K562 (cell line): ENCODE data around the gene ADAMTS14. TPM values are rescaled to one million over a fixed set of nuclear protein-coding genes. Genes with fewer than 3 reads are reported as not detected.

ENCODE experiments used
- ATAC-seq: fragments of 200-7000 bp; cut with Tn5 transposase; 3 replicates; pipeline ENCODE4 v1.9.1; 2020; ENCODE audit warnings: moderate library complexity
- BruUV-seq: library from RNA; stranded (reverse); fragments of 400-500 nt; replicated peaks from 2 replicates; lab custom pipeline; 2021; lab: Mats Ljungman, UMichigan
- CTCF ChIA-PET: fragments of 300-600 bp; formaldehyde crosslinking; extraction: SDS; loops from one replicate; lab custom pipeline; 2021; ENCODE audit warnings: low intra/inter-chr PET ratio; lab: Yijun Ruan, JAX
- POLR2A ChIA-PET: fragments of 300-600, 350-650 bp; sonication (Branson Sonifier 250); formaldehyde crosslinking; extraction: SDS; loops from one replicate; lab custom pipeline; 2021; ENCODE audit warnings: antibody characterized with exemption, inconsistent platforms; lab: Yijun Ruan, JAX
- DNase-seq, 4 experiments: peaks; one replicate each; pipeline versions ENCODE4 v3.0.0 to v3.0.0-alpha.2; 2011 to 2018; ENCODE audit warnings: low spot score in 3 of 4, mixed read lengths in 3 of 4; ENCODE audit errors: extremely low read depth in 1 of 4
- FAIRE-seq: peaks from 2 replicates; lab custom pipeline; 2011; peaks lifted over from hg19 to GRCh38; lab: Jason Lieb, UNC
- H2AFZ ChIP-seq: 2 replicates; pipeline ENCODE4 v1.6.0; 2011; ENCODE audit warnings: low read depth, low read length, control low read depth, inconsistent platforms
- H3K27ac ChIP-seq: fragments of 200-600 bp; 3 replicates; pipeline ENCODE4 v1.8.0; 2011; ENCODE audit warnings: low read depth, mild to moderate bottlenecking, control low read depth, inconsistent platforms, low read length, moderate library complexity, mixed read lengths; ENCODE audit errors: extremely low read depth
- H3K27me3 ChIP-seq, 2 experiments: fragments of 300-600 bp in 1 of 2; 2 replicates in 1 of 2; 3 replicates in 1 of 2; pipeline versions ENCODE4 v1.6.0 to v1.8.0; 2011; ENCODE audit warnings: inconsistent platforms in 2 of 2, low read length in 2 of 2, mild to moderate bottlenecking in 1 of 2, mixed read lengths in 1 of 2, moderate library complexity in 1 of 2; ENCODE audit not compliant: control insufficient read depth in 2 of 2, insufficient read depth in 2 of 2
- H3K36me3 ChIP-seq: fragments of 300-600 bp; 3 replicates; pipeline ENCODE4 v1.8.0; 2011; ENCODE audit warnings: mild to moderate bottlenecking, low read length, inconsistent platforms; ENCODE audit not compliant: control insufficient read depth, insufficient read depth
- H3K4me1 ChIP-seq, 2 experiments: fragments of 200-600 bp in 1 of 2; replicated peaks in 1 of 2; 2 replicates in 1 of 2; 3 replicates in 1 of 2; pipeline versions ENCODE4 v1.5.1 to v1.8.0; 2011; ENCODE audit warnings: inconsistent platforms in 2 of 2, low read length in 2 of 2, mild to moderate bottlenecking in 1 of 2, mixed read lengths in 1 of 2, moderate library complexity in 1 of 2; ENCODE audit not compliant: control insufficient read depth in 2 of 2, insufficient read depth in 2 of 2
- H3K4me2 ChIP-seq: 2 replicates; pipeline ENCODE4 v1.6.1; 2011; ENCODE audit warnings: low read length, control low read depth, inconsistent platforms, mixed read lengths; ENCODE audit not compliant: insufficient read depth
- H3K4me3 ChIP-seq: fragments of 200-600 bp; sonication (generic), shearing (Covaris generic); 2 replicates; pipeline ENCODE4 v1.5.1; 2016; ENCODE audit warnings: control low read depth, inconsistent platforms
- H3K79me2 ChIP-seq: fragments of 200-600 bp; 3 replicates; pipeline ENCODE4 v1.8.0; 2011; ENCODE audit warnings: low read length, inconsistent platforms; ENCODE audit not compliant: control insufficient read depth, insufficient read depth
- H3K9ac ChIP-seq, 2 experiments: 2 replicates each; pipeline versions ENCODE4 v1.6.0 to v1.6.1; 2011; ENCODE audit warnings: low read depth in 2 of 2, low read length in 2 of 2, control low read depth in 1 of 2, inconsistent platforms in 1 of 2, mild to moderate bottlenecking in 1 of 2, mixed read lengths in 1 of 2; ENCODE audit not compliant: insufficient read depth in 1 of 2
- H3K9me1 ChIP-seq: one replicate; pipeline ENCODE4 v1.6.0; 2011; ENCODE audit warnings: inconsistent platforms, mild to moderate bottlenecking, low read length, moderate library complexity; ENCODE audit not compliant: control insufficient read depth, insufficient read depth
- H3K9me3 ChIP-seq: replicated peaks from 2 replicates; pipeline ENCODE4 v1.5.1; 2011; ENCODE audit warnings: low read depth, low read length, inconsistent platforms; ENCODE audit not compliant: control insufficient read depth, insufficient read depth
- H4K20me1 ChIP-seq: replicated peaks from 2 replicates; pipeline ENCODE4 v1.6.1; 2011; ENCODE audit warnings: low read length, inconsistent platforms, mixed read lengths; ENCODE audit not compliant: control insufficient read depth, insufficient read depth
- CREBBP ChIP-seq: IDR thresholded peaks from one replicate; pipeline ENCODE4 v1.6.1; 2012; ENCODE audit warnings: low read depth, mild to moderate bottlenecking, control low read depth, inconsistent platforms, low read length
- HCFC1 ChIP-seq: IDR thresholded peaks from 2 replicates; pipeline ENCODE4 v1.6.1; 2012; ENCODE audit warnings: low read depth, low read length, improper control_type of control experiment
- MLX ChIP-seq, 2 experiments: fragments of 450-650 bp in 1 of 2; sonication (generic) in 1 of 2; formaldehyde crosslinking; conservative IDR thresholded peaks; 2 replicates each; pipeline versions ENCODE4 v1.4.0 to v1.8.1; 2020 to 2022; ENCODE audit warnings: mild to moderate bottlenecking in 1 of 2, missing genetic modification reagents in 1 of 2
- RBM25 ChIP-seq: fragments of 200-400 bp; formaldehyde crosslinking; IDR thresholded peaks from 2 replicates; pipeline ENCODE4 v1.6.1; 2018; ENCODE audit warnings: low read length, low read depth, moderate library complexity; ENCODE audit not compliant: severe bottlenecking
- SMARCA4 ChIP-seq: fragments of 450-650 bp; IDR thresholded peaks from 2 replicates; pipeline ENCODE4 v1.6.1; 2016
- TBL1XR1 ChIP-seq, 2 experiments: IDR thresholded peaks; 2 replicates each; pipeline ENCODE4 v1.6.1; 2012; ENCODE audit warnings: improper control_type of control experiment in 2 of 2, low read length in 2 of 2, mild to moderate bottlenecking in 1 of 2
- TCFL5 ChIP-seq: fragments of 250-450 bp; sonication (Bioruptor Pico); conservative IDR thresholded peaks from 2 replicates; pipeline ENCODE4 v1.6.1; 2021; ENCODE audit warnings: mild to moderate bottlenecking, moderate library complexity, matching md5 sums
- USF1 ChIP-seq: sonication (generic); formaldehyde crosslinking; IDR thresholded peaks from 2 replicates; pipeline ENCODE4 v1.9.0; 2022; ENCODE audit warnings: mild to moderate bottlenecking, missing genetic modification reagents
- ZFPM2 ChIP-seq: fragments of 250-450 bp; sonication (Bioruptor Pico); IDR thresholded peaks from 2 replicates; pipeline ENCODE4 v1.5.1; 2022; ENCODE audit warnings: mild to moderate bottlenecking
- ZKSCAN1 ChIP-seq: fragments of 150-350 bp; IDR thresholded peaks from 2 replicates; pipeline ENCODE4 v1.6.1; 2016; ENCODE audit warnings: low read depth, low read length
- ZNF280A ChIP-seq: fragments of 450-650 bp; IDR thresholded peaks from 2 replicates; pipeline ENCODE4 v1.6.1; 2018; ENCODE audit warnings: mild to moderate bottlenecking, low read depth; ENCODE audit not compliant: partially characterized antibody
- ZNF592 ChIP-seq: fragments of 450-650 bp; IDR thresholded peaks from 2 replicates; pipeline ENCODE4 v1.6.1; 2017; ENCODE audit warnings: antibody characterized with exemption, mild to moderate bottlenecking
- WGBS: fragments of 100-300 bp; shearing (Covaris generic); methylation state at CpG from one replicate; pipeline ENCODE4 v1.1.6; 2016; ENCODE audit warnings: low coverage, mixed read lengths; ENCODE audit not compliant: insufficient coverage; ENCODE audit errors: missing lambda C conversion rate; 5-methylcytosine and 5-hydroxymethylcytosine counted together
- in situ Hi-C: fragments of 300-500 bp; cut with MboI; formaldehyde crosslinking; loops from 4 replicates; pipeline ENCODE4 v1.15.0; 2018; ENCODE audit warnings: inconsistent platforms, mixed read lengths
- intact Hi-C: fragments of 100-400 bp; cut with micrococcal nuclease; formaldehyde crosslinking; loops from 2 replicates; pipeline ENCODE4 v1.14.2; 2022
- polyA plus RNA-seq, 8 experiments: library from polyadenylated mRNA; depleted of rRNA in 4 of 8; stranded (reverse) in 5 of 8; unstranded in 3 of 8; fragments of >200 nt; fragmentation: Nextera tagmentation in 2 of 8; fragmentation: Illumina TruSeq in 1 of 8; extraction: Ambion mirVana in 2 of 8; extraction: Trizol in 1 of 8; gene quantifications; 2 replicates each; pipeline versions ENCODE4 v1.2.1 to v1.2.3, GENCODE V29; 2011 to 2014; ENCODE audit warnings: inconsistent platforms in 1 of 8, missing spikeins in 1 of 8
- total RNA-seq, 7 experiments: library from RNA; depleted of rRNA in 6 of 7; stranded (reverse); fragments of >200 nt in 6 of 7; fragmentation: Illumina TruSeq in 2 of 7; extraction: Trizol in 2 of 7; gene quantifications; 2 replicates each; pipeline versions ENCODE4 v1.2.1 to v1.2.3, GENCODE V29; 2011 to 2021; ENCODE audit warnings: low replicate concordance in 1 of 7

The ADAMTS14 gene
- total and polyA plus RNA-seq, 9 of the 15 experiments (the other 6 are each of a cell fraction or from before 2014, with no cell fraction given), result 0.04 to 37.4 (median 15.9) TPM

- TF ChIP-seq CREBBP, result no peak
Observed at GRCh38 chr10:70748801-70749573, 76.7 kb downstream of the ADAMTS14 start (continued).

- Histone ChIP-seq H3K27ac (no peak overlapping the region), H3K9me1 (no peaks in the 10 kb centered on the region), H3K4me1 (peaks cover 6 to 27% of the 10 kb centered on the region in 2 experiments), H3K27me3 (no peaks in the 10 kb centered on the region), H3K4me2 (no peak overlapping the region), H3K36me3 (peaks cover 85% of the 10 kb centered on the region), H2AFZ (no peak overlapping the region), H3K9me3 (no peaks in the 10 kb centered on the region), H3K4me3 (no peak overlapping the region), H3K9ac (no peak overlapping the region; a peak in 1 of 4 replicates), H4K20me1 (no peaks in the 10 kb centered on the region), H3K79me2 (peaks cover 6% of the 10 kb centered on the region; the same call in 1 of the 3 replicates)
- FAIRE-seq (no peak), ATAC-seq (no peak), DNase-seq (no peak)
- TF ChIP-seq MLX (CRISPR knock-in tag; conservative IDR thresholded peaks at IDR 0.05) (no peak), HCFC1 (no peak), USF1 (CRISPR knock-in tag) (no peak), ZNF280A (no peak), ZFPM2 (CRISPR knock-in tag) (no peak), RBM25 (no peak), TBL1XR1 (IDR thresholded peaks at IDR 0.05; ENCODE audit: low read length in 2 of 2) (no peak), ZNF592 (no peak), SMARCA4 (no peak), TCFL5 (CRISPR knock-in tag) (no peak), ZKSCAN1 (no peak)
- no TSS peak for BruUV-seq
- in situ Hi-C loops, result loop anchor here (5.0 to 10.0 kb wide), 2 partner anchors 127 to 1955 kb away; no protein-coding TSS in a partner anchor
- POLR2A ChIA-PET, result interaction anchor here (0.6 to 1.8 kb wide), 2 partner anchors 9 to 11 kb away, joined by 3 to 7 read pairs; no protein-coding TSS in a partner anchor
- CTCF ChIA-PET, result no interaction called here
- intact Hi-C loops, result no loop called here
- WGBS, result 87% methylated on average over 10 of the region's 10 CpGs
Observed at GRCh38 chr10:70749756-70750155, 77.5 kb downstream of the ADAMTS14 start.
